Frontal cortex (tissue), 4 donors: ENCODE results near the gene DNM3. TPM values are rescaled to one million over a fixed set of nuclear protein-coding genes. Genes with fewer than 3 reads are reported as not detected.

ENCODE experiments used
- DNase-seq, 2 donors: peaks; one replicate each; pipeline ENCODE4 v3.0.0; 2012; ENCODE audit warnings: low spot score in 2 of 2
- FAIRE-seq: peaks from 2 replicates; lab custom pipeline; 2012; peaks lifted over from hg19 to GRCh38; lab: Jason Lieb, UNC
- total RNA-seq: library from RNA; depleted of rRNA; stranded (reverse); fragments of >200 nt; gene quantifications from one replicate; pipeline ENCODE4 v1.2.3, GENCODE V29; 2014
- donor health status: control.
- donor health status: control.
- donor health status: control.

DNM3 gene
- total RNA-seq, 1 donor from 2014 or later, result 76.2 TPM

DNA sequence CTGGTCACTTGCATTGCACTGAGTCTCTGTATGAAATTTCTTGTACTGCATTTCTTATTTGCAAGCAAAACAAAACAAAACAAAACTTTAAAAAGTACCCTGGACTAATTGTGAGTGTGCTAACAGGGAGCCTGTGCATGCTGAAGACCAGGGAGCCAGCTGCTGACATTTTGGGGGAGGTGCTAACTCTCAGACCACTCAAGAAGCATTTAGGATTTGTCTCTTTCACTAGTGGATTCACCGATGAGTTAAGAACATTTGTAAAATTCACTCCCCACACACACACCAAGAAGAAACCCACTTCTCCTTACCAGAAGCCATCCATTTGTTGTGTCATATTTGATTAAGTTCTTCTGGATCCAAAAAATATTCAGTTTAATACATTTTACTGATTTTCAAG lies 483.5 kb downstream of the DNM3 start:
- DNase-seq (no peak), FAIRE-seq (no peak)

- DNase-seq, result no peak
- no peak for FAIRE-seq
Measured at GRCh38 chr1:172325531-172325930, 484.2 kb downstream of the DNM3 start.

DNA sequence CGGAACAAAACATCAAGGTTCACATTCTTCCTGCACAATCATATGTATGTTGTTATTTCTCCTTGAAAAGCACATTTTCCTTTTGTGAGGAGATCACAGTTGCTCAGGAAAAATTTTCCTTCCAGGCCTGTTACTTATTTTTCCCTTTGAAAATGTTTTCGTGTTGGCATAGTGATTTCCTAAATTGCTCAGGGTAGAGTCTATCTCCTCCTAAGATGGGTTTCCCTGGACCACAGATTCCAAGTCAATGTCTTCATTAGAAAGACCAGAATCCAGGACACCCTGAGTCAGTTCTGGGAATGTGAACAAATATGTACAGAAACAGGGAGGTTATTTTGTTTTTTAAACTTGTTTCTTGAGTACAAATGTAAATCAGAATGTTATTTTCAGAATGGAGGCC lies 484.8 kb downstream of the DNM3 start:
- DNase-seq (no peak), FAIRE-seq (no peak)

GRCh38 chr1:172328266-172328665 lies 487.0 kb downstream of the DNM3 start:
- FAIRE-seq (no peak), DNase-seq (no peak)

DNA sequence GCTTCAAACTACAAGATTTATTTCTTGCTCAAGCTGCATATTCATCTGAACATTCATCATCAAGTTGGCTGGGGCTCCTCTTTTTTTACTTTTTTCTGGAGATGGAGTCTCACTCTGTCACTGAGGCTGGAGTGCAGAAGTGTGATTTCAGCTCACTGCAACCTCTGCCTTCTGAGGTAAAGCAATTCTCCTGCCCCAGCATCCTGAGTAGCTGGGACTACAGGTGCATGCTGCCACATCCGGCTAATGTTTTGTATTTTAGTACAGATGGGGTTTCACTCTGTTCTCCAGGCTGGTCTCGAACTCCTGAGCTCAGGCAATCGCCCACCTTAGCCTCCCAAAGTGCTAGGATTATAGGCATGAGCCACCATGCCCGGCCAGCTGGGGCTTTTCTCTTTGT lies 490.9 kb downstream of the DNM3 start:
- FAIRE-seq (no peak), DNase-seq (no peak)

- no peak for FAIRE-seq
Measured at GRCh38 chr1:172335377-172335776, 494.1 kb downstream of the DNM3 start.

GRCh38 chr1:172338295-172338735 lies 497.0 kb downstream of the DNM3 start:
- no peak for DNase-seq

More at GRCh38 chr1:172335377-172335776, 494.1 kb downstream of the DNM3 start:
- DNase-seq, result no peak

DNA sequence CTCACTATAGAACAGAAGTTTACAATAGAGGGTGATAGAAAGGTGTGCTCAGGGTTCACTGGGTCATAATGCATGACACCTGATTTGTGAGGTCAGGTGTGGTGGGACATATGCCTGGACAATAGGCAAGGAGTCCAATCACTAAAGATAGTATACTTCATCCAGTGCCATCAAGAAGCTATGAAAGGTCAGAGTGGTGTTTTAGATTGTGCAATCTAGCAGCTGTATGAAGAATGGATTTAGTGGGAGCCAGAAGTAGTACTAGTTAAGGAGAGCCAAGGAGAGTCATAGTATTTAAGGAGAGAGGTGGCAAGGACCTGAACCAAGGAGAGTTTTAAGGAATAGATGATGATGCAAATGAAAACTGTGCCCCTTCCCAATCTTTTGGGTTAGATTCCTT lies 498.5 kb downstream of the DNM3 start:
- DNase-seq (no peak), FAIRE-seq (no peak)

More at GRCh38 chr1:172338295-172338735, 497.0 kb downstream of the DNM3 start:
- FAIRE-seq, result no peak

DNA sequence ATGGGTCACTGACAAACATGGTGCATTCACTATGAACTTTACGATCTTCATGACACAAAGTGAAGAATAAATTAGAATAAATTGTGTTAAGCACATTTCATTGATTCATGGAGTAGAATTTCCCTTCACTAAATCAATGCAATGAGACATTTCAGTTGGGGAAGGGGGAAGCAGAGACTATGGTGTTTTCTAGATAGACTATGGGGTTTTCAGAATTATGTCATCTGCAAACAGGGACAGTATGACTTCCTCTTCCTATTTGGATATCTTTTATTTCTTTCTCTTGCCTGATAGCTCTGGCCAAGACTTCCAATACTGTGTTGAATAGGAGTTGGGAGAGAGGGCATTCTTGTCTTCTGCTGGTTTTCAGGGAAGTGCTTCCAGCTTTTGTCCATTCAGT lies 499.2 kb downstream of the DNM3 start:
- no peak for DNase-seq
- no peak for FAIRE-seq

DNA sequence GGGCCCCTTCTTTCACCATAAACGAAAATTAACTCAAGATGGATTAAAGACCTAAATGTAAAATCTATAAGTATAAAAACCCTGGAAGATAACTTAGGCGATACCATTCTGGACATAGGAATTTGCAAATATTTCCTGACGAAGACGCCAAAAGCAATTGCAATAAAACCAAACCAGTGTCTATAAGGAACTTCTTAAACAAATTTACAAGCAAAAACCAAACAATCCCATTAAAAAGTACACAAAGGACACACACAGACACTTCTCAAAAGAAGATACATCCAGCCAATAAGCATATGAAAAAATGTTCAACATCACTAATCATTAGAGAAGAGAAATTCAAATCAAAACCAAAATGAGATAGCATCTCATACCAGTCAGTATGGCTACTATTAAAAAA lies 500.4 kb downstream of the DNM3 start:
- DNase-seq (no peak), FAIRE-seq (no peak)

GRCh38 chr1:172342584-172343239 lies 501.4 kb downstream of the DNM3 start:
- DNase-seq (no peak), FAIRE-seq (no peak)

DNA sequence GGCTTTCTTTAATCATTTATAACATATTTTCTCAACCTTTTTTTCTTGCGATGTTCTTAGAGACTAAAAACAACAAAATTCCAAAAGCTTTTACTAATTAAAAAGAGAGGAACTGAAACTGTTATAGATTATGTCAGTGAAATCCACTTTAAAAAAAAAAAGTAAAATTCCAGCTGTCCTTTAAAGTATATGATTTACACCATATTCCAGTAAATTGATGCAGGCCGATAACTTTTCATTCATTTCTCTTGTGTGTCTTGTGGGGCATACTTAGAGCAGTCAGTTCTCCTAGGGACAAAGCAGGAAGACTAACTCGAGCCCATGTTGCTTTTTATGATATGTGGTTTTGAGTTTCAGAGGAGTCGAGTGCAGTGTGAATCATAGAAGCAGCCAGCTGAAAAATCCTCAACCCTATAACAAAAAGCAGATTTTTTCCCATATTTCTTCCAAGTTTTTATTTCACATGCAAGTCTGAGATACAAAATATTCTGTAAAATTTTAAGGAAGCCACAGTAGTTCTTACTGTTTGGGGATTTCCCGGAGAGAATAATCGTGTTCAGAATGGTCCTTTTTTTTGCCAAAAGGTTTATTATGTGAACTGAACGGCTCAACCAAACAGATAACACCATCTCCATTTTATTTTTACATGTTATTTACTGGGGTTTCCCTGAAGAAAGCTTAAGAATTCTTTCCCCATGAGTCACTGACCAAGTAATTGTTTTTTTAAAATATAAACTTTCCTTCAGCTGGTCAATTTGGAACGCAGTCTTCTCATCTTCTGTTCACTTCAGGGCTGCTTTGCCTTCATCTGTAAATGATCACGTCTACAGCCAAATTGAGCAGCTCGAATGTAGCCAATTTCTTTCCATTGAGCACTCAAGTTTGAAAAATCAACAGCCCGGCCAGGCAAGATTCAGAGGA lies 502.2 kb downstream of the DNM3 start:
- DNase-seq (no peak), FAIRE-seq (no peak)

DNA sequence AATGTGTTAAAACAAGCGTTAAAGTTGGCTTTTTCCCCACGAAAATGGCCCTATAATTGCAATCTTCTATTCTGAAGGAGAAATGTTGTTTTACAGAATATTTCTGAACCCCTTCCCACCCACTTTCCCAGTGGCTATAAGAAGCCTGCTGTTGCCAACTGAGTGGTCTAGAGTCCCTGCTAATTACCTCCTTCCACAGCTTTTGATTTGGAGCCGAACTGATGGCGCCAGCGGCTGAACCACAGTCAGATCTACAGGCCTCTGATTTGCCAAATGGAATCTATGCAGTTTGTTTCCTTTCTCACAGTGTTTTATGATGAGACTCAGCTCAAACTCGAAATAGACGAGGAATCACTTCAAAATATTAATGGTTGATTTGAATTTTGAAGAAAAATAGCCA lies 503.1 kb downstream of the DNM3 start:
- no peak for DNase-seq
- FAIRE-seq, result no peak

DNA sequence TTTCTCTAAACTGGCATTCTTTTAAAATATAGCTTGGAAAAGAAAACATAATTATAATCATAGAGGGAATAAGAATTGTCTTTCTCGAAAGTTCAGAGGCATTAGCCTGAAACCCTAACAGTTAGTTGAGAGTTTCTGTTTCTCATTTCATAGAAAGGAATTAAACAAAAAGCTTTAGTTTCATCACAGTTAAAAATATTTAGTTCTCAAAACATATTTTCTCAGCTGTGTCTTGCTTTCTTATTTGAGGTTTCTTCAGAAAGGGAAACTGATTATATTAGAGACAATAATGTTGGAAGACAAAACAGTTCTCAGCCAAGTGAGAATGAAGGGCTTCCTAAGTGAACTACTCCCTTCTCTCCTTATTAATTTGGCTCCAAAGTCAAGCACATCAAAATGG lies 503.8 kb downstream of the DNM3 start:
- no peak for FAIRE-seq
- no peak for DNase-seq

- DNase-seq (no peak), FAIRE-seq (no peak)
Measured at GRCh38 chr1:172347416-172347815, 506.1 kb downstream of the DNM3 start.

GRCh38 chr1:172350856-172351255 lies 509.6 kb downstream of the DNM3 start:
- FAIRE-seq, result no peak

DNA sequence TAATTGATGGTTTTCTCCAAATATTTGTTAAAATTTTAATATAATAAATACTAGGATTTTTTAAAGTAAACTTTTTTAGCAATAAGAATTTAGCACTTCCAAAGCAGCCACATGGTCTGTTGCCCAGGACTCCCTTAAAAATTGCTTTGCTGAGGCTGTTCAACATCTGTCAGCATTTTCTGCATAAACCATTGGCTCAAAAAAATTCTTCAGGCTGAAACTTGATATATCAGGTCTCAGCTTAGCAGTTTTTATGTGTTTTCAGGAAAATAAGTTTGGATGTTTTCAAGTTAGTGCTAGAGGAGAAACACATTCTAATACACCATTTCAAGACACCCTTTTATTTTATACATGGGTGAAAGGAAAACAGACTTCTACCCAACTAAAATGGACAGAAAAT lies 510.0 kb downstream of the DNM3 start:
- FAIRE-seq, result no peak
- DNase-seq, result no peak

More at GRCh38 chr1:172350856-172351255, 509.6 kb downstream of the DNM3 start:
- DNase-seq, result no peak

DNA sequence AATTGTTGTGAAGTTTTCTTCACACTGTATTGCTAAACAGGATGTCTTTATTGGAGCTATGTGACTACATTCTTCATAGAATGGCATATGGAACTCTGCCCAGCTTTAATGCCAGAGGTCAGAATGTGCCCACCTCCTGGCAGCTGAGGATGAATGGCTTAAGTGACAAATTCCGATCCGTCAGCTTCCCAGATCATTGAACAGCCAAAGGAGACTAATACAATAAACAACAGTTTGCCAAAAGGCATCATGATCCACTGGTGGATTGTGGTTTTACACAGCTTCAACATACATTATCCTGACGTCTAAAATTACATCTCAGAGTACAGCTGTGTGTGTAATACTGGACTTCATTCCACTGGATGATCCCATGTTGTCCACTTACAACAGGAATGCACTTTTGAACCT lies 510.5 kb downstream of the DNM3 start:
- no peak for DNase-seq
- FAIRE-seq, result no peak

DNA sequence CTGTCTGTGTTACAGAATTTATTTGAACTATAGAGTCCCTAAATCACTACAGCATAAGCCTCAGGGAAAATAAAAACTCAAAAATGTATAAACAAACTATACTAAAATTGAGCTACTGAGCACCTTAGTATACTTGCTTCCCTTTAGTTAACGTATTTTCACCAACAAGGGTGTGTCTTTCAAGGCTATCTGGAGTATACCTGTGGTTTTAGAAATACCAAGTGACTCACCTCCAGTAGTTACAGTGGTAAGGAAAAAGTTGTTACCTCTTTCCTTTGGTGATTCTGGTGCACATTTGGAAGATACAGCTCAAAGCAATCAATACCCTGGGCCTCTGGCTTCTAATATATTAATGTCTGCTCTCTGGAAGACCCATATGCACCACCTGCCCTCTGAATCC lies 511.1 kb downstream of the DNM3 start:
- FAIRE-seq (no peak), DNase-seq (no peak)

- FAIRE-seq (no peak), DNase-seq (no peak)
Measured at GRCh38 chr1:172354291-172355274, 513.3 kb downstream of the DNM3 start.
